Liver (tissue), 9 donors: ENCODE results near the gene C11orf68. TPM values are rescaled to one million over a fixed set of nuclear protein-coding genes. Genes with fewer than 3 reads are reported as not detected.
A peak's percentile ranks its signal among the peaks of the same experiment; 100 is the strongest.

ENCODE experiments used
- DNase-seq: peaks from one replicate; pipeline ENCODE4 v3.0.0-alpha.2; 2017; ENCODE audit warnings: low spot score
- H3K27ac ChIP-seq, 2 donors: one replicate each; pipeline ENCODE4 v1.7.0; 2013; ENCODE audit warnings: inconsistent platforms in 2 of 2, low read length in 2 of 2, control low read depth in 1 of 2, low read depth in 1 of 2, mild to moderate bottlenecking in 1 of 2
- H3K27me3 ChIP-seq, 4 donors: one replicate each; pipeline versions ENCODE4 v1.6.1 to v1.7.0; 2013; ENCODE audit warnings: low read length in 3 of 4, inconsistent platforms in 1 of 4, mild to moderate bottlenecking in 1 of 4, moderate library complexity in 1 of 4; ENCODE audit not compliant: control insufficient read depth in 4 of 4, insufficient read depth in 4 of 4
- H3K36me3 ChIP-seq, 4 donors: one replicate each; pipeline versions ENCODE4 v1.6.1 to v1.7.0; 2013; ENCODE audit warnings: low read length in 3 of 4, mild to moderate bottlenecking in 3 of 4, low read depth in 1 of 4, moderate library complexity in 1 of 4; ENCODE audit not compliant: control insufficient read depth in 4 of 4, insufficient read depth in 3 of 4
- H3K4me1 ChIP-seq, 4 donors: one replicate each; pipeline versions ENCODE4 v1.6.1 to v1.7.0; 2013; ENCODE audit warnings: low read length in 3 of 4, mild to moderate bottlenecking in 3 of 4, moderate library complexity in 1 of 4; ENCODE audit not compliant: control insufficient read depth in 4 of 4, insufficient read depth in 4 of 4
- H3K4me3 ChIP-seq, 3 donors: one replicate each; pipeline versions ENCODE4 v1.6.1 to v1.7.0; 2013; ENCODE audit warnings: low read length in 3 of 3, control low read depth in 1 of 3, low read depth in 1 of 3, mild to moderate bottlenecking in 1 of 3
- H3K9ac ChIP-seq, 2 donors: one replicate each; pipeline ENCODE4 v1.7.0; 2013; ENCODE audit warnings: low read length in 2 of 2, mild to moderate bottlenecking in 2 of 2, moderate library complexity in 2 of 2, control low read depth in 1 of 2, low read depth in 1 of 2
- H3K9me3 ChIP-seq, 4 donors: one replicate each; pipeline versions ENCODE4 v1.6.1 to v1.7.0; 2013; ENCODE audit warnings: low read length in 3 of 4; ENCODE audit not compliant: control insufficient read depth in 4 of 4
- FOXA1 ChIP-seq: IDR thresholded peaks from 2 replicates; pipeline ENCODE4 v1.6.1; 2016; ENCODE audit warnings: antibody characterized with exemption
- GABPA ChIP-seq, 2 donors: IDR thresholded peaks in 1 of 2; conservative IDR thresholded peaks in 1 of 2; 2 replicates each; pipeline ENCODE4 v1.6.1; 2016; ENCODE audit warnings: antibody characterized with exemption in 2 of 2, mild to moderate bottlenecking in 1 of 2, moderate library complexity in 1 of 2
- HNF4G ChIP-seq: IDR thresholded peaks from 2 replicates; pipeline ENCODE4 v1.6.1; 2016; ENCODE audit warnings: antibody characterized with exemption
- JUND ChIP-seq, 2 donors: IDR thresholded peaks; 2 replicates each; pipeline ENCODE4 v1.6.1; 2016; ENCODE audit warnings: antibody characterized with exemption in 2 of 2
- NR2F2 ChIP-seq: IDR thresholded peaks from 2 replicates; pipeline ENCODE4 v1.6.1; 2016; ENCODE audit warnings: antibody characterized with exemption
- RAD21 ChIP-seq, 2 donors: IDR thresholded peaks; 2 replicates each; pipeline ENCODE4 v1.6.1; 2016; ENCODE audit warnings: antibody characterized with exemption in 2 of 2, mild to moderate bottlenecking in 2 of 2
- REST ChIP-seq: IDR thresholded peaks from 2 replicates; pipeline ENCODE4 v1.6.1; 2016; ENCODE audit warnings: antibody characterized with exemption, mild to moderate bottlenecking
- RXRA ChIP-seq, 2 donors: IDR thresholded peaks; 2 replicates each; pipeline ENCODE4 v1.6.1; 2017 to 2018; ENCODE audit warnings: antibody characterized with exemption in 2 of 2, mild to moderate bottlenecking in 1 of 2
- TAF1 ChIP-seq: conservative IDR thresholded peaks from 2 replicates; pipeline ENCODE4 v1.6.1; 2016; ENCODE audit warnings: antibody characterized with exemption, mild to moderate bottlenecking
- YY1 ChIP-seq: IDR thresholded peaks from 2 replicates; pipeline ENCODE4 v1.6.1; 2016; ENCODE audit warnings: antibody characterized with exemption, mild to moderate bottlenecking
- WGBS: extraction: QIAGEN DNeasy Blood & Tissue Kit; methylation state at CpG from one replicate; pipeline ENCODE4 v1.1.7; 2013; 5-methylcytosine and 5-hydroxymethylcytosine counted together
- polyA plus RNA-seq, 2 donors: library from polyadenylated mRNA; stranded (reverse) in 1 of 2; unstranded in 1 of 2; fragments of 200-250 nt in 1 of 2; fragments of >200 nt in 1 of 2; fragmentation: Nextera tagmentation in 1 of 2; extraction: Ambion mirVana in 1 of 2; gene quantifications; one replicate each; pipeline versions ENCODE4 v1.2.1 to v1.2.3, GENCODE V29; 2013 to 2015
- total RNA-seq, 2 donors: library from RNA; depleted of rRNA; stranded (reverse); fragments of >200 nt; gene quantifications; one replicate each; pipeline ENCODE4 v1.2.3, GENCODE V29; 2014
- TF ChIP-seq, protein P1 (sequence below): fragments of 150-350 bp; IDR thresholded peaks from 2 replicates; pipeline ENCODE4 v1.5.1; 2017; ENCODE audit warnings: improper control_type of control experiment, low read depth, low read length; ENCODE audit not compliant: missing input control
- TF ChIP-seq, protein P2 (sequence below): IDR thresholded peaks from 2 replicates; pipeline ENCODE4 v1.6.1; 2016; ENCODE audit warnings: antibody characterized with exemption
- TF ChIP-seq, protein P3 (sequence below): IDR thresholded peaks from 2 replicates; pipeline ENCODE4 v1.6.1; 2016; ENCODE audit warnings: antibody characterized with exemption
- donor health status: healthy.
- donor health status: healthy.
- donor health status: healthy.
- donor health status: healthy.
- donor health status: healthy.

Gene C11orf68
- total and polyA plus RNA-seq, 4 donors, result 4.4 to 15.4 (median 11.2) TPM

GRCh38 chr11:65884716-65885092, 34.2 kb downstream of the C11orf68 start:
- H3K27me3 ChIP-seq, result no peaks in the 10 kb centered on the region
- H3K4me1 ChIP-seq, result peaks cover 5 to 31% (median 19%) of the 10 kb centered on the region in 4 donors
- H3K36me3 ChIP-seq, result peaks cover 2 to 12% (median 3%) of the 10 kb centered on the region in 4 donors
- peak; percentile 82 for DNase-seq
- TF ChIP-seq, protein P1, sequence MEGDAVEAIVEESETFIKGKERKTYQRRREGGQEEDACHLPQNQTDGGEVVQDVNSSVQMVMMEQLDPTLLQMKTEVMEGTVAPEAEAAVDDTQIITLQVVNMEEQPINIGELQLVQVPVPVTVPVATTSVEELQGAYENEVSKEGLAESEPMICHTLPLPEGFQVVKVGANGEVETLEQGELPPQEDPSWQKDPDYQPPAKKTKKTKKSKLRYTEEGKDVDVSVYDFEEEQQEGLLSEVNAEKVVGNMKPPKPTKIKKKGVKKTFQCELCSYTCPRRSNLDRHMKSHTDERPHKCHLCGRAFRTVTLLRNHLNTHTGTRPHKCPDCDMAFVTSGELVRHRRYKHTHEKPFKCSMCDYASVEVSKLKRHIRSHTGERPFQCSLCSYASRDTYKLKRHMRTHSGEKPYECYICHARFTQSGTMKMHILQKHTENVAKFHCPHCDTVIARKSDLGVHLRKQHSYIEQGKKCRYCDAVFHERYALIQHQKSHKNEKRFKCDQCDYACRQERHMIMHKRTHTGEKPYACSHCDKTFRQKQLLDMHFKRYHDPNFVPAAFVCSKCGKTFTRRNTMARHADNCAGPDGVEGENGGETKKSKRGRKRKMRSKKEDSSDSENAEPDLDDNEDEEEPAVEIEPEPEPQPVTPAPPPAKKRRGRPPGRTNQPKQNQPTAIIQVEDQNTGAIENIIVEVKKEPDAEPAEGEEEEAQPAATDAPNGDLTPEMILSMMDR, result peak; percentile 97
- no peak for TF ChIP-seq JUND (IDR thresholded peaks at IDR 0.05)
- TF ChIP-seq TAF1, result no peak
- TF ChIP-seq, protein P2, sequence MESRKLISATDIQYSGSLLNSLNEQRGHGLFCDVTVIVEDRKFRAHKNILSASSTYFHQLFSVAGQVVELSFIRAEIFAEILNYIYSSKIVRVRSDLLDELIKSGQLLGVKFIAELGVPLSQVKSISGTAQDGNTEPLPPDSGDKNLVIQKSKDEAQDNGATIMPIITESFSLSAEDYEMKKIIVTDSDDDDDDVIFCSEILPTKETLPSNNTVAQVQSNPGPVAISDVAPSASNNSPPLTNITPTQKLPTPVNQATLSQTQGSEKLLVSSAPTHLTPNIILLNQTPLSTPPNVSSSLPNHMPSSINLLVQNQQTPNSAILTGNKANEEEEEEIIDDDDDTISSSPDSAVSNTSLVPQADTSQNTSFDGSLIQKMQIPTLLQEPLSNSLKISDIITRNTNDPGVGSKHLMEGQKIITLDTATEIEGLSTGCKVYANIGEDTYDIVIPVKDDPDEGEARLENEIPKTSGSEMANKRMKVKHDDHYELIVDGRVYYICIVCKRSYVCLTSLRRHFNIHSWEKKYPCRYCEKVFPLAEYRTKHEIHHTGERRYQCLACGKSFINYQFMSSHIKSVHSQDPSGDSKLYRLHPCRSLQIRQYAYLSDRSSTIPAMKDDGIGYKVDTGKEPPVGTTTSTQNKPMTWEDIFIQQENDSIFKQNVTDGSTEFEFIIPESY, result no peak
- peak in 1 of 2 donors; percentile 55 for TF ChIP-seq RXRA (IDR thresholded peaks at IDR 0.05)
- peak; percentile 68 for TF ChIP-seq NR2F2
- no peak for TF ChIP-seq YY1
- TF ChIP-seq FOXA1, result no peak
- TF ChIP-seq RAD21 (IDR thresholded peaks at IDR 0.05), result peak; percentile 92 to 96
- TF ChIP-seq GABPA (IDR thresholded peaks at IDR 0.05 in 1 of 2, conservative IDR thresholded peaks at IDR 0.05 in 1 of 2), result peak in 1 of 2 donors; percentile 30
- no peak for TF ChIP-seq REST
- WGBS, result 23% methylated on average over 9 of the region's 9 CpGs
- no peaks in the 10 kb centered on the region for H3K9me3 ChIP-seq
- H3K9ac ChIP-seq, result no peak overlapping the region
- H3K27ac ChIP-seq, result no peak overlapping the region
- no peak overlapping the region for H3K4me3 ChIP-seq

- peaks cover 5 to 25% (median 12%) of the 10 kb centered on the region in 4 donors for H3K4me1 ChIP-seq
- peaks cover 2 to 12% (median 3%) of the 10 kb centered on the region in 4 donors for H3K36me3 ChIP-seq
- 87% methylated on average over 28 of the region's 28 CpGs for WGBS
- H3K27me3 ChIP-seq, result no peaks in the 10 kb centered on the region
- H3K27ac ChIP-seq, result no peak overlapping the region
- no peak for DNase-seq
- TF ChIP-seq RXRA (IDR thresholded peaks at IDR 0.05) (no peak), RAD21 (IDR thresholded peaks at IDR 0.05) (no peak), YY1 (no peak), JUND (IDR thresholded peaks at IDR 0.05) (no peak), REST (no peak), HNF4G (no peak)
- TF ChIP-seq, protein P3, sequence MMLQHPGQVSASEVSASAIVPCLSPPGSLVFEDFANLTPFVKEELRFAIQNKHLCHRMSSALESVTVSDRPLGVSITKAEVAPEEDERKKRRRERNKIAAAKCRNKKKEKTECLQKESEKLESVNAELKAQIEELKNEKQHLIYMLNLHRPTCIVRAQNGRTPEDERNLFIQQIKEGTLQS, result no peak
- H3K9ac ChIP-seq, result no peak overlapping the region
- no peaks in the 10 kb centered on the region for H3K9me3 ChIP-seq
- H3K4me3 ChIP-seq, result no peak overlapping the region
Measured at GRCh38 chr11:65883786-65884715, 34.8 kb downstream of the C11orf68 start.
